Body of pancreas (tissue), 4 donors: ENCODE results near the gene U2AF2. TPM values are rescaled to one million over a fixed set of nuclear protein-coding genes. Genes with fewer than 3 reads are reported as not detected.

ENCODE experiments used
- ATAC-seq: fragments of 150-250 bp; one replicate; pipeline ENCODE4 v1.9.1; 2016
- DNase-seq, 4 donors: peaks; one replicate each; pipeline ENCODE4 v3.0.0-alpha.2; 2019
- H3K27ac ChIP-seq, 4 donors: fragments of 200-600 bp; sonication (generic); 1 replicate in 3 of 4; 2 replicates in 1 of 4; pipeline versions ENCODE4 v1.5.1 to v1.6.1; 2016 to 2019; ENCODE audit warnings: mild to moderate bottlenecking in 1 of 4, mixed read lengths in 1 of 4, moderate library complexity in 1 of 4
- H3K27me3 ChIP-seq, 2 donors: fragments of 200-600 bp; sonication (generic); one replicate each; pipeline ENCODE4 v1.6.0; 2016; ENCODE audit warnings: mild to moderate bottlenecking in 1 of 2
- H3K36me3 ChIP-seq, 2 donors: fragments of 200-600 bp; sonication (generic); replicated peaks in 1 of 2; 2 replicates each; pipeline ENCODE4 v1.5.1; 2016; ENCODE audit warnings: low read depth in 2 of 2; ENCODE audit not compliant: insufficient read depth in 1 of 2
- H3K4me1 ChIP-seq: fragments of 200-600 bp; sonication (generic); one replicate; pipeline ENCODE4 v1.6.0; 2016
- H3K4me3 ChIP-seq, 2 donors: fragments of 200-600 bp; sonication (generic); 1 replicate in 1 of 2; 2 replicates in 1 of 2; pipeline ENCODE4 v1.5.1; 2016 to 2019
- H3K9me3 ChIP-seq, 3 donors: fragments of 200-600 bp; sonication (generic); 1 replicate in 2 of 3; 2 replicates in 1 of 3; pipeline ENCODE4 v1.5.1; 2016
- CTCF ChIP-seq, 7 experiments: fragments of 450-650 bp in 4 of 7; fragments of 200-600 bp in 3 of 7; sonication (generic) in 3 of 7; IDR thresholded peaks; one replicate each; pipeline ENCODE4 v1.5.1; 2016 to 2019; ENCODE audit warnings: antibody characterized with exemption in 7 of 7
- POLR2A ChIP-seq, 3 donors: fragments of 450-650 bp; IDR thresholded peaks; one replicate each; pipeline ENCODE4 v1.6.1; 2016; ENCODE audit warnings: antibody characterized with exemption in 3 of 3, mild to moderate bottlenecking in 2 of 3
- WGBS, 2 donors: methylation state at CpG; one replicate each; pipeline ENCODE4 v1.1.5; 2017; 5-methylcytosine and 5-hydroxymethylcytosine counted together
- intact Hi-C: fragments of 100-400 bp; cut with DNase I; formaldehyde crosslinking; loops from one replicate; pipeline ENCODE4 v1.15.1; 2023
- total RNA-seq, 2 donors: library from RNA; depleted of rRNA; stranded (reverse); fragments of >200 nt; gene quantifications; one replicate each; pipeline ENCODE4 v1.1.0, GENCODE V29; 2016

The U2AF2 gene
- total RNA-seq, 2 donors from 2014 or later = 53.4 to 106 TPM

GRCh38 chr19:55689411-55690108, 34.7 kb downstream of the U2AF2 start:
- no peak for DNase-seq
- intact Hi-C loops = no loop called here
- H3K36me3 ChIP-seq = peaks cover 28 to 46% of the 10 kb centered on the region in 2 donors
- H3K4me1 ChIP-seq = peaks cover 29% of the 10 kb centered on the region
- H3K9me3 ChIP-seq = no peaks in the 10 kb centered on the region
- no peak for ATAC-seq
- H3K4me3 ChIP-seq = no peak overlapping the region
- 92 to 95% methylated on average over 24 to 35 of the region's 35 CpGs for WGBS, 2 donors
- no peaks in the 10 kb centered on the region for H3K27me3 ChIP-seq
- TF ChIP-seq POLR2A (IDR thresholded peaks at IDR 0.05) = no peak
- TF ChIP-seq CTCF (IDR thresholded peaks at IDR 0.05) = no peak
- H3K27ac ChIP-seq = no peak overlapping the region

- H3K27me3 ChIP-seq = no peaks in the 10 kb centered on the region
- peaks cover 22% of the 10 kb centered on the region for H3K4me1 ChIP-seq
- DNase-seq = no peak
- 93 to 94% methylated on average over 11 to 25 of the region's 25 CpGs for WGBS, 2 donors
- H3K27ac ChIP-seq = no peak overlapping the region
- no peak overlapping the region for H3K4me3 ChIP-seq
- no peak for TF ChIP-seq CTCF (IDR thresholded peaks at IDR 0.05)
- TF ChIP-seq POLR2A (IDR thresholded peaks at IDR 0.05) = no peak
- no peaks in the 10 kb centered on the region for H3K9me3 ChIP-seq
- intact Hi-C loops = no loop called here
- ATAC-seq = no peak
- H3K36me3 ChIP-seq = peaks cover 35 to 53% of the 10 kb centered on the region in 2 donors
Measured at GRCh38 chr19:55690109-55690768, 35.4 kb downstream of the U2AF2 start.

- intact Hi-C loops = no loop called here
- Histone ChIP-seq H3K4me1 (peaks cover 15% of the 10 kb centered on the region), H3K36me3 (peaks cover 35 to 47% of the 10 kb centered on the region in 2 donors), H3K27me3 (no peaks in the 10 kb centered on the region), H3K4me3 (no peak overlapping the region), H3K27ac (no peak overlapping the region), H3K9me3 (no peaks in the 10 kb centered on the region)
- no peak for TF ChIP-seq CTCF (IDR thresholded peaks at IDR 0.05)
- TF ChIP-seq POLR2A (IDR thresholded peaks at IDR 0.05) = no peak
- DNase-seq (peak in 1 of 4 donors; percentile 3), ATAC-seq (no peak)
- WGBS, 2 donors = 89 to 92% methylated on average over 24 to 31 of the region's 31 CpGs
Measured at GRCh38 chr19:55690769-55691545, 36.1 kb downstream of the U2AF2 start.

- Histone ChIP-seq H3K27me3 (no peaks in the 10 kb centered on the region), H3K27ac (no peak overlapping the region), H3K9me3 (no peaks in the 10 kb centered on the region), H3K4me1 (peaks cover 10% of the 10 kb centered on the region), H3K4me3 (no peak overlapping the region), H3K36me3 (peaks cover 35 to 47% of the 10 kb centered on the region in 2 donors)
- 93% methylated on average over 23 to 29 of the region's 31 CpGs for whole genome bisulfite sequencing, 2 donors
- DNase-seq (peak in 1 of 4 donors; percentile 4), ATAC-seq (no peak)
- intact Hi-C loops = no loop called here
- TF ChIP-seq CTCF (IDR thresholded peaks at IDR 0.05) = no peak
- no peak for TF ChIP-seq POLR2A (IDR thresholded peaks at IDR 0.05)
Measured at GRCh38 chr19:55691561-55692481, 37.0 kb downstream of the U2AF2 start.
